ENCODE data around the gene TBC1D14. TPM values are rescaled to one million over a fixed set of nuclear protein-coding genes. Genes with fewer than 3 reads are reported as not detected.

The TBC1D14 gene
- total RNA-seq, 2 experiments from 2014 or later = 23.6 to 24.6 TPM

GRCh38 chr4:6891436-6892170 lies 18.0 kb upstream of the TBC1D14 start:
- DNase-seq = no peak
- CTCF ChIA-PET = interaction anchor here (0.6 to 2.5 kb wide), 7 partner anchors 18 to 185 kb away, joined by 3 to 11 read pairs (median 3); no protein-coding TSS in a partner anchor
- Mint-ChIP-seq H3K4me3 (no peak overlapping the region), H3K27me3 (ENCODE audit: low read depth) (no peaks in the 10 kb centered on the region), H3K4me1 (ENCODE audit: low read depth) (peaks cover 17% of the 10 kb centered on the region), H3K27ac (no peak overlapping the region), H3K9me3 (peaks cover 11% of the 10 kb centered on the region), H3K36me3 (ENCODE audit: low read depth) (peaks cover 6% of the 10 kb centered on the region)
- intact Hi-C loops (cut with micrococcal nuclease) = loop anchor here (1.0 kb wide), 1 partner anchor 179 kb away; no protein-coding TSS in a partner anchor

- peaks cover 17% of the 10 kb centered on the region for H3K4me1 Mint-ChIP-seq (ENCODE audit: low read depth)
- CTCF ChIA-PET = interaction anchor here (0.6 to 2.5 kb wide), 11 partner anchors 7 to 186 kb away, joined by 3 to 11 read pairs (median 3); partner anchors contain the start of gene TADA2B
- DNase-seq = peak; percentile 55
- H3K4me3 Mint-ChIP-seq = no peak overlapping the region
- peaks cover 11% of the 10 kb centered on the region for H3K9me3 Mint-ChIP-seq
- no peaks in the 10 kb centered on the region for H3K27me3 Mint-ChIP-seq (ENCODE audit: low read depth)
- H3K36me3 Mint-ChIP-seq (ENCODE audit: low read depth) = peaks cover 6% of the 10 kb centered on the region
- H3K27ac Mint-ChIP-seq = no peak overlapping the region
- intact Hi-C loops (cut with micrococcal nuclease) = loop anchor here (1.0 kb wide), 1 partner anchor 178 kb away; no protein-coding TSS in a partner anchor
Measured at GRCh38 chr4:6892190-6892908, 17.3 kb upstream of the TBC1D14 start.

GRCh38 chr4:6892909-6893202 lies 16.8 kb upstream of the TBC1D14 start:
- CTCF ChIA-PET = interaction anchor here (0.8 to 2.5 kb wide), 10 partner anchors 8 to 178 kb away, joined by 3 to 11 read pairs (median 4); partner anchors contain the start of gene TADA2B
- Mint-ChIP-seq H3K27ac (no peak overlapping the region), H3K36me3 (ENCODE audit: low read depth) (peaks cover 6% of the 10 kb centered on the region), H3K9me3 (peaks cover 11% of the 10 kb centered on the region), H3K27me3 (ENCODE audit: low read depth) (no peaks in the 10 kb centered on the region), H3K4me3 (no peak overlapping the region), H3K4me1 (ENCODE audit: low read depth) (peaks cover 17% of the 10 kb centered on the region)
- intact Hi-C loops (cut with micrococcal nuclease) = loop anchor here (1.0 kb wide), 1 partner anchor 177 kb away; no protein-coding TSS in a partner anchor
- DNase-seq = no peak

- Mint-ChIP-seq H3K27me3 (ENCODE audit: low read depth) (no peaks in the 10 kb centered on the region), H3K36me3 (ENCODE audit: low read depth) (peaks cover 6% of the 10 kb centered on the region), H3K4me1 (ENCODE audit: low read depth) (peaks cover 17% of the 10 kb centered on the region), H3K9me3 (peaks cover 11% of the 10 kb centered on the region), H3K4me3 (no peak overlapping the region), H3K27ac (no peak overlapping the region)
- DNase-seq = no peak
- CTCF ChIA-PET = interaction anchor here (0.6 to 2.5 kb wide), 13 partner anchors 9 to 526 kb away, joined by 3 to 11 read pairs (median 3); partner anchors contain the start of genes TADA2B and TBC1D14
- intact Hi-C loops (cut with micrococcal nuclease) = no loop called here
Measured at GRCh38 chr4:6893449-6894085, 16.1 kb upstream of the TBC1D14 start.

DNA sequence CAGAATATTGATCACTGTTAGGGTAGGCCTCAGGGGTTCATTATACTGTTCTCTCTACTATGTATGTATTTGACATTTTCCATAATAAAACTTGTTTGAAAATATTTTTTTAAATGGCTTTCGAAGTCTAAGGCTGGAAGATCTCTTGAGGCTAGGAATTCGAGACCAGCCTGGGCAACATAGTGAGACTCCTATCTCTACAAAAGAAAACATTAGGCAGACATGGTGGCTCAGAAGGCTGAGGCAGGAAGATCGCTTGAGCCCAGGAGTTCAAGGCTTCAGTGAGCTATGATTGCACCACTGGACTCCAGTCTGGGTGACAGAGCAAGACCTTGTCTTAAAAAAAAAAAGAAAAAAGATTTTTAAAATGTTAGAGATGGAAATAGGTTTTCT lies 15.5 kb upstream of the TBC1D14 start:
- peaks cover 11% of the 10 kb centered on the region for H3K9me3 Mint-ChIP-seq
- peaks cover 21% of the 10 kb centered on the region for H3K4me1 Mint-ChIP-seq (ENCODE audit: low read depth)
- H3K4me3 Mint-ChIP-seq = no peak overlapping the region
- peaks cover 6% of the 10 kb centered on the region for H3K36me3 Mint-ChIP-seq (ENCODE audit: low read depth)
- DNase-seq = no peak
- no peaks in the 10 kb centered on the region for H3K27me3 Mint-ChIP-seq (ENCODE audit: low read depth)
- CTCF ChIA-PET = interaction anchor here (1.8 kb wide), 1 partner anchor 149 kb away, joined by 5 read pairs; the partner anchor contains the start of gene TADA2B
- intact Hi-C loops (cut with micrococcal nuclease) = no loop called here
- no peak overlapping the region for H3K27ac Mint-ChIP-seq

GRCh38 chr4:6894528-6895498 lies 14.8 kb upstream of the TBC1D14 start:
- no peak overlapping the region for H3K4me3 Mint-ChIP-seq
- intact Hi-C loops (cut with micrococcal nuclease) = no loop called here
- peaks cover 10% of the 10 kb centered on the region for H3K9me3 Mint-ChIP-seq
- H3K4me1 Mint-ChIP-seq (ENCODE audit: low read depth) = peaks cover 28% of the 10 kb centered on the region
- CTCF ChIA-PET = interaction anchor here (0.6 to 0.7 kb wide), 2 partner anchors 147 to 204 kb away, joined by 3 to 4 read pairs; no protein-coding TSS in a partner anchor
- no peaks in the 10 kb centered on the region for H3K27me3 Mint-ChIP-seq (ENCODE audit: low read depth)
- DNase-seq = no peak
- H3K36me3 Mint-ChIP-seq (ENCODE audit: low read depth) = peaks cover 6% of the 10 kb centered on the region
- H3K27ac Mint-ChIP-seq = no peak overlapping the region

DNA sequence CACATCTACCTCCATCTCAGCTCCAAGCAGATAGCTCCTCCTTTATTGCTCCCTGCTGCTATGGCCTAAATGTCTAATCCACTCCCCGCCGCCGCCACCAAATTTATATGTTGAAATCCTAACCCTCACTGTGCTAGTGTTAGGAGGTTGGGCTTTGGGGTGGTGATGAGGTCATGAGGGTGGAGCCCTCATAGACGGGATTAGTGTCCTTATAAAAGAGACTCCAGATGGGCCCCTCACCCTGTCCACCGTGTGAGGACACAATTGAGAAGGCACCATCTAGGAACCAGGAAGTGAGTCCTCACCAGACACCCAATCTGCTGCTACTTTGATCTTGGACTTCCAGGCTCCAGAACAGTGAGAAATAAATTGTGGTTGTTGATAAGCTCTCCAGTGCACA lies 13.6 kb upstream of the TBC1D14 start:
- DNase-seq = no peak
- no peak overlapping the region for H3K4me3 Mint-ChIP-seq
- H3K9me3 Mint-ChIP-seq = no peaks in the 10 kb centered on the region
- peaks cover 37% of the 10 kb centered on the region for H3K4me1 Mint-ChIP-seq (ENCODE audit: low read depth)
- H3K36me3 Mint-ChIP-seq (ENCODE audit: low read depth) = no peaks in the 10 kb centered on the region
- H3K27ac Mint-ChIP-seq = no peak overlapping the region
- no peaks in the 10 kb centered on the region for H3K27me3 Mint-ChIP-seq (ENCODE audit: low read depth)
- intact Hi-C loops (cut with micrococcal nuclease) = no loop called here
- CTCF ChIA-PET = interaction anchor here (0.7 kb wide), 1 partner anchor 47 kb away, joined by 3 read pairs; no protein-coding TSS in a partner anchor

DNA sequence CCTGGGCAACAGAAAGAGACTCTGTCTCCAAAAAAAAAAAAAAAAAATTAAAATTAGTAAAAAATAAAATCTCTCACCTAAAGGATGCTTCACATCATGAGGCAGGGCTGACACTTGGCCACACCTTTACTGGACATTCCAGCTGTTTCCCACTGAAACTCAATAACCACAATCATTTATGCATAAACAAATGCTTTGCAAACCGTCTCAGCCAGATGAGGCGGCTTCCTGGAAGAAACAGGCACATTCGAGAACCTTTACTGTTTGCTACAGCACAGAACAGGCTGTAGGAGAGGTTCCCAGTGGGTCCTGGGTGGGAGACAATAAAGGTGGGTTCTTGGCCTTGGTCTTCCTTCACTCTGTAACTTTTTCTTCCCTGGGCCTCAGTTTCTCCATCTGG lies 10.9 kb upstream of the TBC1D14 start:
- H3K4me1 Mint-ChIP-seq (ENCODE audit: low read depth) = peaks cover 20% of the 10 kb centered on the region
- H3K9me3 Mint-ChIP-seq = no peaks in the 10 kb centered on the region
- DNase-seq = no peak
- intact Hi-C loops (cut with micrococcal nuclease) = loop anchor here (1.0 kb wide), 2 partner anchors 11 to 44 kb away; partner anchors contain the start of gene TBC1D14
- H3K27ac Mint-ChIP-seq = peak overlapping the region; percentile 69
- no peak overlapping the region for H3K4me3 Mint-ChIP-seq
- CTCF ChIA-PET = interaction anchor here (0.6 to 2.1 kb wide), 8 partner anchors 9 to 218 kb away, joined by 3 to 13 read pairs (median 4); no protein-coding TSS in a partner anchor
- no peaks in the 10 kb centered on the region for H3K27me3 Mint-ChIP-seq (ENCODE audit: low read depth)
- no peaks in the 10 kb centered on the region for H3K36me3 Mint-ChIP-seq (ENCODE audit: low read depth)

GRCh38 chr4:6900181-6900812 lies 9.3 kb upstream of the TBC1D14 start:
- Mint-ChIP-seq H3K9me3 (no peaks in the 10 kb centered on the region), H3K4me1 (ENCODE audit: low read depth) (peaks cover 29% of the 10 kb centered on the region), H3K4me3 (no peak overlapping the region), H3K27me3 (ENCODE audit: low read depth) (no peaks in the 10 kb centered on the region), H3K36me3 (ENCODE audit: low read depth) (no peaks in the 10 kb centered on the region), H3K27ac (no peak overlapping the region)
- DNase-seq = no peak
- intact Hi-C loops (cut with micrococcal nuclease) = no loop called here
- CTCF ChIA-PET = interaction anchor here (1.1 to 2.1 kb wide), 8 partner anchors 8 to 180 kb away, joined by 3 to 13 read pairs (median 5); partner anchors contain the start of gene GRPEL1

GRCh38 chr4:6900956-6901355 lies 8.7 kb upstream of the TBC1D14 start:
- Mint-ChIP-seq H3K27ac (no peak overlapping the region), H3K36me3 (ENCODE audit: low read depth) (no peaks in the 10 kb centered on the region), H3K4me1 (ENCODE audit: low read depth) (peaks cover 29% of the 10 kb centered on the region), H3K4me3 (no peak overlapping the region), H3K27me3 (ENCODE audit: low read depth) (no peaks in the 10 kb centered on the region), H3K9me3 (no peaks in the 10 kb centered on the region)
- CTCF ChIA-PET = interaction anchor here (1.1 to 2.1 kb wide), 5 partner anchors 8 to 180 kb away, joined by 3 to 13 read pairs (median 6); partner anchors contain the start of gene GRPEL1
- no peak for DNase-seq
- intact Hi-C loops (cut with micrococcal nuclease) = no loop called here
